Measurements from ENCODE around the gene PPM1E.

The PPM1E gene

DNA sequence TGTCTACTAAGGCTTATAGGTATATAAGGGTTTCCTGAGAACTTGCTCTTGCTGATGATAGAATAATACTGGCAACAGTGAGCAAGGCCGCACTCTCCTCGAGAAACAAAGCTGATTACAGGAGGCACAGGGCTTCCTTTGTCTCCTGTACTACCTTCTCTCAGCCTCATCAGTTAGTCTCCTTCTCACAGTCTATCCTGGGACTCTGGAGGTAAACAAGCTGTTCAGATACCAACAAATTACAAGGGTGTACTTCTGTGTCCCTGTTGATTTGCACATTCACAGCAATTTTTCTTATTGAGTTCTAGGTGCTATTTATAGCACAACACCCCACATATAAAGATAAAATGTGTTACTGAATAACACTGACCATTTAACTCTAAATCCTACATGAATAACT, 252.3 kb downstream of the PPM1E start:
- ChIA-PET CTCF (interaction anchor here (1.0 to 9.7 kb wide), 3 partner anchors 297 to 490 kb away, joined by 4 to 78 read pairs (median 6); no protein-coding TSS in a partner anchor), POLR2A (interaction anchor here (1.0 kb wide), 1 partner anchor 350 kb away, joined by 5 read pairs; no protein-coding TSS in a partner anchor)
- no peak for DNase-seq (ENCODE audit: extremely low spot score)
- TF ChIP-seq, protein P1, sequence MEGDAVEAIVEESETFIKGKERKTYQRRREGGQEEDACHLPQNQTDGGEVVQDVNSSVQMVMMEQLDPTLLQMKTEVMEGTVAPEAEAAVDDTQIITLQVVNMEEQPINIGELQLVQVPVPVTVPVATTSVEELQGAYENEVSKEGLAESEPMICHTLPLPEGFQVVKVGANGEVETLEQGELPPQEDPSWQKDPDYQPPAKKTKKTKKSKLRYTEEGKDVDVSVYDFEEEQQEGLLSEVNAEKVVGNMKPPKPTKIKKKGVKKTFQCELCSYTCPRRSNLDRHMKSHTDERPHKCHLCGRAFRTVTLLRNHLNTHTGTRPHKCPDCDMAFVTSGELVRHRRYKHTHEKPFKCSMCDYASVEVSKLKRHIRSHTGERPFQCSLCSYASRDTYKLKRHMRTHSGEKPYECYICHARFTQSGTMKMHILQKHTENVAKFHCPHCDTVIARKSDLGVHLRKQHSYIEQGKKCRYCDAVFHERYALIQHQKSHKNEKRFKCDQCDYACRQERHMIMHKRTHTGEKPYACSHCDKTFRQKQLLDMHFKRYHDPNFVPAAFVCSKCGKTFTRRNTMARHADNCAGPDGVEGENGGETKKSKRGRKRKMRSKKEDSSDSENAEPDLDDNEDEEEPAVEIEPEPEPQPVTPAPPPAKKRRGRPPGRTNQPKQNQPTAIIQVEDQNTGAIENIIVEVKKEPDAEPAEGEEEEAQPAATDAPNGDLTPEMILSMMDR (IDR thresholded peaks at IDR 0.05; ENCODE audit: control extremely low read depth, extremely low read depth, low read depth, missing control alignments) = no peak

DNA sequence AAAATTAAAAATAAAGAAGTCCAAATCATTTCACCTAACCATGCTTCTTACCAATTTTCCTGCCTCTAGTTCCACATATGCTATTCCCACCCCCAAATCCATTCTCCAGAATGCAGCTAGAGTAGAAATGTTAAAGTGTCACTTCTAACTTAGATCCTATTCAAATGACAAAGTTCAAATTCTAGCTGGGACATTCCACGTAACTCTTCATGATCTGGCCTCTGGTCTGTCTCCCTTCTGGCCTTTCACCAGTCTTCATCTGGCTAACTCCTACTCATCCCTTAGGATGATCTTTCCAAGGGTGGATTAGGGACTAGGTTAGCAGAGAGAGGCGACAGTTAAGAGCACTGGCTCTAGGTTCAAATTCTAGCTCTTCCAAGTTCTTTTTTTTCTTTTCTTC, 253.1 kb downstream of the PPM1E start:
- POLR2A ChIA-PET = interaction anchor here (1.0 kb wide), 1 partner anchor 351 kb away, joined by 5 read pairs; no protein-coding TSS in a partner anchor
- TF ChIP-seq, protein P1 (IDR thresholded peaks at IDR 0.05; ENCODE audit: control extremely low read depth, extremely low read depth, low read depth, missing control alignments) = no peak
- DNase-seq (ENCODE audit: extremely low spot score) = no peak
- CTCF ChIA-PET = interaction anchor here (1.0 to 9.7 kb wide), 4 partner anchors 297 to 490 kb away, joined by 3 to 78 read pairs (median 5); no protein-coding TSS in a partner anchor

DNA sequence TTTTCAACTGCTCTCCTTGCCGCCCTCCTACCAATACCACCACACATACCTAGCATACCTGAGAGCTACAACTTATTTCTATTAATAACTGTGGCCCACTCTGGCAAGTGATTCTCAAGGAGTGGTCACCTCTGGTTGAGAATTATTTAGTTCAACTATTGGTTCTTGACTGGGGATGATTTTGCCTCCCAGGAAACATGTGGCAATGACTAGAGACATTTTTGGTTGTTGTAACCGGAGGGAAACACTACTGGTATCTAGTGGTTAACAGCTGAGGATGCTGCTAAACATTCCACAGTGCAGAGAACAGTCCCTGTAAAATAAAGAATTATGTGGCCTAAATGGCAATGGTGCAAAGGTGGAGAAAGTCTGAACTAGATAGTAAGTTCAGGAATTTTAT, 254.4 kb downstream of the PPM1E start:
- TF ChIP-seq, protein P1 (IDR thresholded peaks at IDR 0.05; ENCODE audit: control extremely low read depth, extremely low read depth, low read depth, missing control alignments) = no peak
- ChIA-PET POLR2A (interaction anchor here (0.6 kb wide), 1 partner anchor 57 kb away, joined by 3 read pairs; no protein-coding TSS in a partner anchor), CTCF (interaction anchor here (0.9 to 9.7 kb wide), 7 partner anchors 32 to 697 kb away, joined by 3 to 78 read pairs (median 3); no protein-coding TSS in a partner anchor)
- no peak for DNase-seq (ENCODE audit: extremely low spot score)

DNA sequence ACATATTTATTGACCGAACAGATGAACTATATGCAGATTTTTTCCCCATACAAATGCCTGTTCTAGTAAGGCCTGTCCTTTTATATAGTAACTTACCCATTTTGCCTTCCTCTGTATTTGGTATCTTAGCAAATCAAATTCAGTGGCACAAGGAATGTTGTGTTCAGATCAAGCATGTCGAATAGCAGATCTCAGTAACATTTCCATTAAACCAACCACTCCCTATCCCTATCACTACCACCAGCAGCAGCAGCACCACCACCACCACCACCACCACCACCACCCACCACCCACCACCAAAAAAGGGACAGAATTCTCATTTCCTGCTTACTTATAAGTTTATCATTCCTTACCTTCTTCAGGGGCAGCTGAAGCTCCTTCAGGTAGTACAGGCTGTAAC, 256.3 kb downstream of the PPM1E start:
- DNase-seq (ENCODE audit: extremely low spot score) = no peak
- CTCF ChIA-PET = interaction anchor here (1.3 kb wide), 1 partner anchor 32 kb away, joined by 3 read pairs; no protein-coding TSS in a partner anchor
- POLR2A ChIA-PET = no interaction called here
- TF ChIP-seq, protein P1 (IDR thresholded peaks at IDR 0.05; ENCODE audit: control extremely low read depth, extremely low read depth, low read depth, missing control alignments) = no peak

DNA sequence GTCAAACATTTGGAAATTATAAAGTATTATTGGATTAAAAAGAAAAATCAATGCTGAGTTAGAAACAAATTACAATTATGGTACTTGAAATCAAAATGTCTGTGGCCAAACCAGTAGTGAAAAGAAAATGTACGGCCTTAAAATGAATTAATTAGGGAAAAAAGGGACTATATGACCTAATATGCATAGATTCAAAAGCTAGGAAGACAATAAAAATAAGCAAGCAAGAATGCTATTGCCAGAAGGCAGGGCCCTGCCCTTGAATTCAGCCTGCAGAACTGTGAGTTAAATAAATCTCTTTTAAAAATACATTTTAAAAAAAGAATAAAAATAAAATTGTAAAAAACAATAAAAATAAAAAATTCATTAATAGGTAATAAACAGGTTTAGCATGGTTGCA, 262.4 kb downstream of the PPM1E start:
- ChIA-PET CTCF (interaction anchor here (1.3 to 2.1 kb wide), 2 partner anchors 12 kb away, joined by 5 to 7 read pairs; no protein-coding TSS in a partner anchor), POLR2A (no interaction called here)
- TF ChIP-seq, protein P1 (IDR thresholded peaks at IDR 0.05; ENCODE audit: control extremely low read depth, extremely low read depth, low read depth, missing control alignments) = no peak
- DNase-seq (ENCODE audit: extremely low spot score) = no peak

DNA sequence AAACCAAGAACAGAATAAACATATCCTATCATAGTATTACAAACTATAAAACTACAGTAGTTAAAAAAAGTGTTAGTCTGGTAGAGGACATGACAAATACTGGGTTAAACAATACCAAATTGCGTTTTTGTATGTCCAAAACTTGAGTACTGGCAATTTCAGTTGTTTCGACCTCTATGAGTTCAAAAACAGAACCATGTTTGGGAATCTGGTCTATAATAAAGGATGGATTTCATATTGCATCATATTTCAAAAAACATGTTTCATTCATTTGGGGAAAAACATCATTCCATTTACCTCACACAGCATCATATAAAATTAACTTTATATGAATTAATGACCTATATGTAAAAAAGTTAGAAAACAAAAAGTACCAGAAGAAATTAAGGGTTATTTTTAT, 269.3 kb downstream of the PPM1E start:
- no peak for DNase-seq (ENCODE audit: extremely low spot score)
- ChIA-PET CTCF (no interaction called here), POLR2A (no interaction called here)
- TF ChIP-seq, protein P1 (IDR thresholded peaks at IDR 0.05; ENCODE audit: control extremely low read depth, extremely low read depth, low read depth, missing control alignments) = no peak

All from GM10248 (cell line).